A549 (cell line): Measurements from ENCODE around the gene ACTMAP. TPM values are rescaled to one million over a fixed set of nuclear protein-coding genes. Genes with fewer than 3 reads are reported as not detected.

Experiments
- ATAC-seq, 2 experiments: fragments of 200-7000 bp in 1 of 2; fragments of >200 bp in 1 of 2; cut with Nextera tagmentation in 1 of 2; cut with Tn5 transposase in 1 of 2; 3 replicates each; pipeline versions ENCODE4 v1.8.0 to v1.9.1; 2018 to 2020; ENCODE audit warnings: mild to moderate bottlenecking in 1 of 2, moderate library complexity in 1 of 2
- CTCF ChIA-PET: fragments of 300-600 bp; sonication (Branson Sonifier 250); formaldehyde crosslinking; extraction: SDS; loops from one replicate; lab custom pipeline; 2021; ENCODE audit warnings: antibody characterized with exemption, inconsistent platforms; lab: Yijun Ruan, JAX
- POLR2A ChIA-PET: fragments of 350-600 bp; formaldehyde crosslinking; extraction: SDS; loops from one replicate; lab custom pipeline; 2021; ENCODE audit warnings: antibody characterized with exemption, inconsistent platforms; lab: Yijun Ruan, JAX
- DNase-seq, 2 experiments: peaks; one replicate each; pipeline versions ENCODE4 v3.0.0 to v3.0.0-alpha.2; 2011 to 2016; ENCODE audit warnings: low read depth in 1 of 2, low spot score in 1 of 2
- FAIRE-seq: peaks from 2 replicates; lab custom pipeline; 2011; peaks lifted over from hg19 to GRCh38; lab: Jason Lieb, UNC
- H3K27ac ChIP-seq, 2 experiments: fragments of >200 bp; sonication (Bioruptor Twin); formaldehyde crosslinking; 3 replicates each; pipeline ENCODE4 v1.5.1; 2016 to 2017
- H3K4me1 ChIP-seq: fragments of >200 bp; sonication (Bioruptor Twin); formaldehyde crosslinking; 3 replicates; pipeline ENCODE4 v1.6.1; 2016
- H3K4me2 ChIP-seq: fragments of >200 bp; sonication (Bioruptor Twin); formaldehyde crosslinking; 3 replicates; pipeline ENCODE4 v1.6.1; 2016
- H3K4me3 ChIP-seq: fragments of >200 bp; sonication (Bioruptor Twin); formaldehyde crosslinking; 3 replicates; pipeline ENCODE4 v1.5.1; 2016
- H3K9me3 ChIP-seq: fragments of >200 bp; sonication (Bioruptor Twin); formaldehyde crosslinking; 3 replicates; pipeline ENCODE4 v1.6.1; 2016
- CBX2 ChIP-seq: fragments of 200-600 bp; sonication (generic); IDR thresholded peaks from 2 replicates; pipeline ENCODE4 v1.6.1; 2016; ENCODE audit warnings: low read depth, mild to moderate bottlenecking, borderline replicate concordance
- CBX8 ChIP-seq: fragments of 200-600 bp; sonication (generic); IDR thresholded peaks from 2 replicates; pipeline ENCODE4 v1.6.1; 2016
- EHF ChIP-seq: fragments of 250-450 bp; sonication (Bioruptor Pico); IDR thresholded peaks from 2 replicates; pipeline ENCODE4 v1.5.0; 2020; ENCODE audit warnings: mild to moderate bottlenecking
- ESRRA ChIP-seq: fragments of 150-350 bp; IDR thresholded peaks from 2 replicates; pipeline ENCODE4 v1.6.1; 2014; ENCODE audit warnings: mild to moderate bottlenecking, low read length, borderline replicate concordance
- FOSB ChIP-seq: fragments of 250-450 bp; sonication (Bioruptor Pico); IDR thresholded peaks from 2 replicates; pipeline ENCODE4 v1.5.0; 2020; ENCODE audit warnings: mild to moderate bottlenecking, moderate library complexity
- FOSL2 ChIP-seq, 2 experiments: fragments of 450-650 bp in 1 of 2; fragments of >200 bp in 1 of 2; sonication (Bioruptor Twin) in 1 of 2; formaldehyde crosslinking; IDR thresholded peaks; 2 replicates each; pipeline versions ENCODE4 v1.5.0 to v1.6.1; 2016 to 2020; ENCODE audit warnings: mild to moderate bottlenecking in 1 of 2, moderate library complexity in 1 of 2
- HEYL ChIP-seq: fragments of 250-450 bp; sonication (Bioruptor Pico); IDR thresholded peaks from 2 replicates; pipeline ENCODE4 v1.8.0; 2021; ENCODE audit warnings: mild to moderate bottlenecking, moderate library complexity
- HOXA7 ChIP-seq: fragments of 250-450 bp; sonication (Bioruptor Pico); IDR thresholded peaks from 2 replicates; pipeline ENCODE4 v1.5.0; 2020; ENCODE audit warnings: mild to moderate bottlenecking, moderate library complexity
- HOXB5 ChIP-seq: fragments of 250-450 bp; sonication (Bioruptor Pico); IDR thresholded peaks from 2 replicates; pipeline ENCODE4 v1.5.0; 2020; ENCODE audit warnings: mild to moderate bottlenecking, moderate library complexity
- JUN ChIP-seq, 2 experiments: fragments of >200 bp; sonication (Bioruptor Twin); formaldehyde crosslinking; IDR thresholded peaks; 2 replicates in 1 of 2; 3 replicates in 1 of 2; pipeline ENCODE4 v1.6.1; 2016 to 2017
- KDM1A ChIP-seq: fragments of 200-600 bp; sonication (generic); IDR thresholded peaks from 2 replicates; pipeline ENCODE4 v1.6.1; 2016; ENCODE audit warnings: low read depth, mild to moderate bottlenecking
- MAX ChIP-seq: IDR thresholded peaks from 2 replicates; pipeline ENCODE4 v1.6.1; 2012
- MYC ChIP-seq: IDR thresholded peaks from 2 replicates; pipeline ENCODE4 v1.6.1; 2012; ENCODE audit warnings: mild to moderate bottlenecking, inconsistent platforms, low read length, improper control_type of control experiment, borderline replicate concordance
- NFE2L2 ChIP-seq: fragments of 150-350 bp; conservative IDR thresholded peaks from 2 replicates; pipeline ENCODE4 v1.6.1; 2014; ENCODE audit warnings: low read length
- PHF8 ChIP-seq: fragments of 200-600 bp; sonication (generic); IDR thresholded peaks from 2 replicates; pipeline ENCODE4 v1.6.1; 2016; ENCODE audit warnings: low read depth, mild to moderate bottlenecking, antibody characterized with exemption, moderate library complexity, borderline replicate concordance
- POLR2AphosphoS2 ChIP-seq: conservative IDR thresholded peaks from 2 replicates; pipeline ENCODE4 v1.6.1; 2012; ENCODE audit warnings: low read length, improper control_type of control experiment, inconsistent platforms
- RAD21 ChIP-seq, 2 experiments: fragments of >200 bp in 1 of 2; sonication (Bioruptor Twin) in 1 of 2; formaldehyde crosslinking in 1 of 2; IDR thresholded peaks in 1 of 2; conservative IDR thresholded peaks in 1 of 2; 2 replicates in 1 of 2; 3 replicates in 1 of 2; pipeline ENCODE4 v1.6.1; 2012 to 2018; ENCODE audit warnings: inconsistent platforms in 1 of 2
- TP53 ChIP-seq: fragments of 250-450 bp; sonication (Bioruptor Pico); IDR thresholded peaks from 2 replicates; pipeline ENCODE4 v1.5.0; 2021; ENCODE audit warnings: mild to moderate bottlenecking, moderate library complexity
- ZSCAN20 ChIP-seq: fragments of 250-450 bp; sonication (Bioruptor Pico); IDR thresholded peaks from 2 replicates; pipeline ENCODE4 v1.8.0; 2022; ENCODE audit warnings: mild to moderate bottlenecking, moderate library complexity
- WGBS: methylation state at CpG from one replicate; pipeline ENCODE4 v1.1.6; 2017; ENCODE audit errors: missing lambda C conversion rate; 5-methylcytosine and 5-hydroxymethylcytosine counted together
- polyA plus RNA-seq, 4 experiments: library from polyadenylated mRNA; depleted of rRNA in 3 of 4; stranded (reverse); fragments of >200 nt; fragmentation: RNase III in 1 of 4; extraction: RNeasy Plus Mini Kit Qiagen cat#74134 plus additional on column Dnase treatment in 1 of 4; gene quantifications; 2 replicates in 3 of 4; 3 replicates in 1 of 4; pipeline ENCODE4 v1.2.3, GENCODE V29; 2011 to 2017

ACTMAP gene
- polyA plus RNA-seq, 2 of the 4 experiments (the other 2 are of a cell fraction) = 7.8 to 14.8 TPM

- DNase-seq = no peak
- FAIRE-seq = peak; percentile 63
- WGBS = 88% methylated on average over 10 of the region's 10 CpGs
These were observed 8.5 kb downstream of the ACTMAP start for GRCh38 chr19:40741527-40742390.

GRCh38 chr19:40740747-40741146 is 9.5 kb downstream of the ACTMAP start:
- Histone ChIP-seq H3K4me3 (no peak overlapping the region), H3K9me3 (no peaks in the 10 kb centered on the region), H3K4me1 (peaks cover 11% of the 10 kb centered on the region), H3K27ac (no peak overlapping the region), H3K4me2 (no peak overlapping the region)
- TF ChIP-seq HEYL (CRISPR knock-in tag) (no peak), ESRRA (no peak), CBX8 (no peak), NFE2L2 (no peak)
- FAIRE-seq (no peak), DNase-seq (no peak), ATAC-seq (peak; percentile 1; a peak in 2 of 6 replicates)
- WGBS = 85% methylated on average over 6 of the region's 6 CpGs
- ChIA-PET CTCF (interaction anchor here (0.8 to 15.8 kb wide), 4 partner anchors 9 to 78 kb away, joined by 3 to 199 read pairs (median 24); partner anchors contain the start of gene ACTMAP), POLR2A (interaction anchor here (1.2 kb wide), 1 partner anchor 10 kb away, joined by 4 read pairs; the partner anchor contains the start of gene ACTMAP)

More at GRCh38 chr19:40741527-40742390, 8.5 kb downstream of the ACTMAP start:
- ChIA-PET CTCF (interaction anchor here (0.6 to 15.8 kb wide), 13 partner anchors 13 to 707 kb away, joined by 3 to 199 read pairs (median 4); partner anchors contain the start of gene EGLN2), POLR2A (interaction anchor here (0.6 to 3.2 kb wide), 5 partner anchors 9 to 1132 kb away, joined by 3 to 13 read pairs (median 7); partner anchors contain the start of genes ACTMAP, COQ8B, ITPKC and NUMBL)
- TF ChIP-seq HOXA7 (CRISPR knock-in tag) = no peak
- TF ChIP-seq MAX = no peak
- TF ChIP-seq PHF8 = no peak
- TF ChIP-seq FOSL2 (IDR thresholded peaks at IDR 0.05) = no peak
- no peak for TF ChIP-seq FOSL2 (CRISPR knock-in tag; IDR thresholded peaks at IDR 0.05)
- no peak for TF ChIP-seq MYC
- TF ChIP-seq HOXB5 = no peak
- no peak for TF ChIP-seq CBX2
- TF ChIP-seq RAD21 (conservative IDR thresholded peaks at IDR 0.05 in 1 of 2, IDR thresholded peaks at IDR 0.05 in 1 of 2) = no peak
- no peak; a peak in 1 of 5 replicates for TF ChIP-seq JUN (IDR thresholded peaks at IDR 0.05)
- TF ChIP-seq EHF = no peak
- TF ChIP-seq FOSB (CRISPR knock-in tag) = no peak
- no peak for TF ChIP-seq TP53 (CRISPR knock-in tag)
- Histone ChIP-seq H3K4me1 (peaks cover 13% of the 10 kb centered on the region), H3K4me3 (no peak overlapping the region), H3K27ac (no peak overlapping the region), H3K9me3 (no peaks in the 10 kb centered on the region), H3K4me2 (no peak overlapping the region)
- ATAC-seq = peak in 1 of 2 experiments; percentile 4; a peak in 2 of 6 replicates

- WGBS = 84% methylated on average over 16 of the region's 16 CpGs
- H3K9me3 ChIP-seq = no peaks in the 10 kb centered on the region
- DNase-seq (no peak), FAIRE-seq (no peak), ATAC-seq (peak; percentile 4 to 6)
- ChIA-PET CTCF (interaction anchor here (0.5 to 15.8 kb wide), 8 partner anchors 10 to 215 kb away, joined by 3 to 199 read pairs (median 5); partner anchors contain the start of gene ACTMAP), POLR2A (interaction anchor here (1.0 to 1.2 kb wide), 2 partner anchors 10 kb away, joined by 3 to 4 read pairs; partner anchors contain the start of gene ACTMAP)
- TF ChIP-seq POLR2AphosphoS2 = peak; percentile 6; the same call in 1 of the 2 replicates
- peak in 1 of 2 experiments; percentile 23; a peak in 2 of 5 replicates for TF ChIP-seq JUN (IDR thresholded peaks at IDR 0.05)
- no peak for TF ChIP-seq KDM1A
- no peak for TF ChIP-seq ZSCAN20
- H3K4me1 ChIP-seq = peaks cover 5% of the 10 kb centered on the region
- no peak overlapping the region for H3K27ac ChIP-seq
- H3K4me2 ChIP-seq = no peak overlapping the region
- no peak overlapping the region for H3K4me3 ChIP-seq
These were observed 10.2 kb downstream of the ACTMAP start for GRCh38 chr19:40739871-40740703.
